ENCODE measurements around the gene MYO9B.

- TF ChIP-seq CTCF (IDR thresholded peaks at IDR 0.05) (no peak), POLR2AphosphoS5 (IDR thresholded peaks at IDR 0.05; ENCODE audit: low read depth, low read length) (no peak)
- TF ChIP-seq, protein P1, sequence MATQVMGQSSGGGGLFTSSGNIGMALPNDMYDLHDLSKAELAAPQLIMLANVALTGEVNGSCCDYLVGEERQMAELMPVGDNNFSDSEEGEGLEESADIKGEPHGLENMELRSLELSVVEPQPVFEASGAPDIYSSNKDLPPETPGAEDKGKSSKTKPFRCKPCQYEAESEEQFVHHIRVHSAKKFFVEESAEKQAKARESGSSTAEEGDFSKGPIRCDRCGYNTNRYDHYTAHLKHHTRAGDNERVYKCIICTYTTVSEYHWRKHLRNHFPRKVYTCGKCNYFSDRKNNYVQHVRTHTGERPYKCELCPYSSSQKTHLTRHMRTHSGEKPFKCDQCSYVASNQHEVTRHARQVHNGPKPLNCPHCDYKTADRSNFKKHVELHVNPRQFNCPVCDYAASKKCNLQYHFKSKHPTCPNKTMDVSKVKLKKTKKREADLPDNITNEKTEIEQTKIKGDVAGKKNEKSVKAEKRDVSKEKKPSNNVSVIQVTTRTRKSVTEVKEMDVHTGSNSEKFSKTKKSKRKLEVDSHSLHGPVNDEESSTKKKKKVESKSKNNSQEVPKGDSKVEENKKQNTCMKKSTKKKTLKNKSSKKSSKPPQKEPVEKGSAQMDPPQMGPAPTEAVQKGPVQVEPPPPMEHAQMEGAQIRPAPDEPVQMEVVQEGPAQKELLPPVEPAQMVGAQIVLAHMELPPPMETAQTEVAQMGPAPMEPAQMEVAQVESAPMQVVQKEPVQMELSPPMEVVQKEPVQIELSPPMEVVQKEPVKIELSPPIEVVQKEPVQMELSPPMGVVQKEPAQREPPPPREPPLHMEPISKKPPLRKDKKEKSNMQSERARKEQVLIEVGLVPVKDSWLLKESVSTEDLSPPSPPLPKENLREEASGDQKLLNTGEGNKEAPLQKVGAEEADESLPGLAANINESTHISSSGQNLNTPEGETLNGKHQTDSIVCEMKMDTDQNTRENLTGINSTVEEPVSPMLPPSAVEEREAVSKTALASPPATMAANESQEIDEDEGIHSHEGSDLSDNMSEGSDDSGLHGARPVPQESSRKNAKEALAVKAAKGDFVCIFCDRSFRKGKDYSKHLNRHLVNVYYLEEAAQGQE (IDR thresholded peaks at IDR 0.05; ENCODE audit: insufficient read depth in 1 of 2, low read depth in 2 of 2, low read length in 1 of 2), result no peak
Measured at GRCh38 chr19:17069193-17069592, 6.4 kb upstream of the MYO9B start.

All from Panc1 (cell line).